GM19023 (cell line): Measurements from ENCODE around the gene SLC45A1.

ENCODE experiments used
- ATAC-seq: cut with Tn5 transposase; IDR thresholded peaks from one replicate; pipeline ENCODE4 v1.9.1; 2021; ENCODE audit warnings: mild to moderate bottlenecking, moderate library complexity; ENCODE audit not compliant: unreplicated experiment

SLC45A1 gene

DNA sequence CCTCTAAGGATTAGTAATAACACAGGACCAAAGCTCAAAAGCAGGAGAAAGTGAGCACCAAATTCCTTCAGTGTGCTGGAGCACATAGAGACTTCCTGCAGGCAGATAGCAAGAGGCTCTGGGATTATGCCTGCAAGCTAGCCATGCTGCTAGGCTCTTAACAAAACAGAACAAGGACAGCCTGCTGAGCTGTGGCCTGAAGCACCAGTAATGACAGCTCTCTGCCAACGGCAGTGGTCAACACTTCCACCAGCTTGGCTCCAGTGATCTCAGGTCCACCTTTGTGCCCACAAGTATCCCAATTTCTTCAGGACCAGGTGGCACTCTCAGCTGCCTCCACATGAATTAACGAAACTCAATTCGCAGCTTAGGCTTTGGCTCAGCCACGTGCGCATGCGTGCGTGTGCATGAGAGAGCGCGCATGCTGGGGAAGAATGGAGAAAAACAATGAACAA, 64.2 kb downstream of the SLC45A1 start:
- ATAC-seq: no peak

DNA sequence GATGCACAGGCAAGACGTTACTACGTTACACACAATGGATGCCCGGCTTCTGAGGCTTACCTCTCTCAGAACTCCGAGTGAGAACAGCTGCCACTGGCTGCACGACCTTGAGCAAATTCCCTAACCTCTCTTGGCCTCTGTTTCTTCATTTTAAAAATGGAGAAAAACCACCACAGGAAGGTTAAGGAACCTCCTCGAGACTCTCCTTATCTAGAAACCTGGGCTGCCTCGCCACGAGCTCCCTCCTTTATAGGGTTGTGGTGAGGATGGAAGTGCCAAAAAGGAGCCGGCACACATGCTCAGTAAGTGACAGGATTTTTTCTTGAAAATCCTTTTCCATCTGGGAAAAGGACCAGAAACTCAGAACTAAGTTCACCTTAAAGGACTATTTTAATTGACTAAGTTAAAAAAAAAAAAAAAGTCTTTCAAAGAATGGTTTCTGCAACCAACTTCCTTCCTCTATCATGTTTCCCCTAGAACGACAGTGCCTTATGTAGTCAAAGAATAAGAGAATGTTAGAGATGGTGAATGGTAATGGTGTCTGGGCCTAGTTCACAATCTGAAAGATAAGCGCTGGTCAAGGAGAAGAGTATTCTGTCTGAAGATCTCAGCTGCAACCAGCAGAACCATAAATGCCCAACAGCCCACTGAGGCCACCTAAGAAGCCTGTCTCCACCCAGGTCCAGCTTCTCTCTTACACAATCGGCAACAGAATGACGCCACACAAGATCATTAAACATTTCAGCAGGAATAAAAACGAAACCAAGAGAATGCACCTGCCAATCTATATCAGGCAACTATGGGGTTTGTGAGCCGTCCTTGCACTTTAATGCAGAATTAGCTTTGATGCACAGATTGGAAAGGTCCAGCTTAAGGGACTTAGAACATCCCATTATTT, 64.9 kb downstream of the SLC45A1 start:
- no peak for ATAC-seq

DNA sequence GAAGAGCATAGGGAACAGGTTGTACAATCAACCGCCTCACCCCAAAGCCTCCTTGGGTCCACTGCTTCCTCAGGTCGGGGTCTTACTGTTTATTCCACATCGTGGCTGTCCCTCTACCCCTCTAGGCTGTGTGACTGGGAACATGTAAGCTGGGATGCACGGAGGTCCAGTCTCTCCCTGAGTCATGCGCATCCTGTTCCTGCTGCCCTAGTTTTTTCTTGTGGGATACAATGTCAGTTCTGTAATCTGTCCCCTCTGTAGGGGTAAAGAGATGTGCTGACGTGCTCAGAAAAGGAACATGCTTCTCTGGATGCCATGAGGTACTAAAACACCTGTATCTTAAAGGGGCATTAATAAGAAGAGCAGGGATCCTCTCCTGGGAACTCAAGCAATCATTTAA, 66.2 kb downstream of the SLC45A1 start:
- no peak for ATAC-seq

DNA sequence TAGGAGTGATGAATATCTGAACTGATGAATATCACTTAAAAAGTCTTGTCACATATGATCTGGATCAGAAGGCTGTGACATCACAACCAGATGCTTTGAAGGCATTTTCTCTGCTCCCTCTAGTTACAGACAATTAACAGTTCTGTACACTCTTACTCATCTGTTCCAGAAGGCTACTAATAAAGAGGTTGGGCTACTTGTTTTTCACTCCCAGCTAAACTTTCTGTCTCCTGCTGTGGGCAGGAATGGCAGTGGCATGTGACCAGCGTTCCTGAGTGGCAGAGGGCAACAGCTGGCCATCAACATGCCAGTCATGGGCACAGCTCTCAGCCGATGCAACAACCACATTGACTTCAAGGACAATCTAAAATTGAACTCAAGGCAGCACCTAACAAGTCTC, 66.7 kb downstream of the SLC45A1 start:
- no peak for ATAC-seq

DNA sequence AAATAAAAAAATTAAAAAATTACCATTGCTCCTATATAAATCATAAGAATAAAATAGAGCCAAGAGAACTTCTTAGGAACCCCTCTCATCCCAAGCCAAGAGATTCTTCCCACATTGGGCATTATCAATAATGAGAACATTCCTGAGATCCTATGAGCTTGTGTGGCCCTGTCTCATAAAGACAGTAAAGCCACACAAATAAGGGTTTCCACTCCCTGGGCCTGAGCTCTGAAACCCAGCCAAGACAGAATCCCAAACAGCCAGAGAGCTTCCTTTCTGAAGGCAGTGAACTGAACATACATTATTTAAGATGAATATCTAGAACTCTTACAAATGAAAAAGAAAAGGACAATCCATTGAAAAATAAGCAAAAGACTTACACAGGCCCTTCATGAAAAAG, 68.3 kb downstream of the SLC45A1 start:
- ATAC-seq: no peak

DNA sequence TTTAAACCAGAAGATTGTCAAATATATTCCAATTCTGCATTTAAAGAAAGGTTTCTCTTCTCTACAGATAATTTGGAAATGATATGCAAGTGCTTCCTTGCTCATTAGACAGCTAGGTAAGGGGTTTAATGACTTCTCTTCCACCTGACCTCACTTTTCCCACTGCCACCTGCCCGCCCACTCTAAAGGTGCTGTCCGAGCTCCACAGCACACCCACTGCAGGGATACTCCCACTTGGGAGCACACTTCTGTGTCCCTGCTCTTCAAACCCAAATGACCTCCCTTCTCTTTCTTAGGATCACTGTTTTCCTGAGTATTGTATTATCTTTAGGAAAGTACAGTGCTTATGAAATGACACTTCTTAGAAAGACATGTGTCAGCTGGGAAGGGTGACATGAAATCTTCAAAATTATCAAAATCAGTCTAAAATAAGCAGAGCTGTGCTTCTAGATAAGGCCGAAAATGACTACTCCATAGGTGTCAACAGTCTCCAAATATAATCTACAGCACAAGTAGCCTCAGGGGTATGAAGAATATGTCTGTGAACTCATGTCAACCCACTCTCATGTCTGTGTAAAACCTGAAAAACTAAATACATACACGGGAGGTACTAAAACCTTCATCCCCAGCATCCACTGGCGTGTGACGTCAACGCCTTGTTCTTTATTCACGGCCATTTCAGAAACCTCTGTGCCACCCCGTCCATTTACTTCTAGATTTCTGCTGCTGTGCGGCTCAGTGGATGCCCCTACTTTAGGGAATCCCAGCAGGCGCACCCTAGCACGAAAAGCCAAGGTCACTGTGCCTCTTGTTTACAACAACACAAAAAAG, 71.0 kb downstream of the SLC45A1 start:
- no peak for ATAC-seq

DNA sequence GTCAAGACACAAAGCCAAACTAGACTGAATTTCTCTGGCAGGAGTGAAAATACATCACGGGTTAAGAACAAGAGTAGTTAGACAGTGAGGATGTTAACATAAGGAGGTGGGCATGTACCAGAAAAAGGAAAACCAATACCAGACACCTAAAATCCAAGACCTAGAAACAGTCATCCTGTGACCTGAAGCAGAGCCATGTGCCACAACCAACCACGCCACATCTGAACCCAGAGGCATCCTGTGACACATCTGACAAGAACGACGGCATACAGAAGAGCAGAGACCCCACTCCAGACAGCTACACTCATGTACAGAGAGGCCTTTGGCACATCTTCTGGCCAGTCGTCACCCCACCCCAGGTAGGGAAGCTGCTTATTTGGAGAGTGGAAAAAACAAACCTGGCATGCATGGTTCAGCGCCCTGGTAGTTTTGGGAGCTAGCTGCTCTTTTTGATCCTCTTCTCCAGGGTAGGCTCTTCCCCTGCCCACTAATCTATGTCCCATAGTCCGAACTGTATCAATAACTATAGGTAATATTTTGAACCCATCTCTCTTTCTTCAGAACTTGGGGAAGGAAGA, 72.1 kb downstream of the SLC45A1 start:
- ATAC-seq: no peak

DNA sequence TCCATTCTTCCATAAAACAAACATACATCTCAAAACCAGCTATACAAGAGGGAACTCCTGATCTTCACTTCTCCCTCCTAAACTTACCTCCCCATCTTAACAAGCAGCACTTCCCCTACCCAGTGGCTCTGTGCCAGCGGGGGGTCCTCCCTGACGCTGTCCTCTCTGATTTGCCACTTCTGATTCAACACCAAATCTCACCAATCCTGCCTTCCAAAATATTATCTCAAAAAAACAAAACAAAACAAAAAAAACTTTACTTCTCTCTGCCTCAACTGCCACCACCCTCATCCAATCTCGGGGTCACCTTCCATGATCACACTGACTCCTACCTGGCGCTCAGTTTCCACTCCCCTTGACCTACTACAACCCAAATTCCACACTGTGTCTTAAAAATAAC, 72.8 kb downstream of the SLC45A1 start:
- ATAC-seq: no peak

DNA sequence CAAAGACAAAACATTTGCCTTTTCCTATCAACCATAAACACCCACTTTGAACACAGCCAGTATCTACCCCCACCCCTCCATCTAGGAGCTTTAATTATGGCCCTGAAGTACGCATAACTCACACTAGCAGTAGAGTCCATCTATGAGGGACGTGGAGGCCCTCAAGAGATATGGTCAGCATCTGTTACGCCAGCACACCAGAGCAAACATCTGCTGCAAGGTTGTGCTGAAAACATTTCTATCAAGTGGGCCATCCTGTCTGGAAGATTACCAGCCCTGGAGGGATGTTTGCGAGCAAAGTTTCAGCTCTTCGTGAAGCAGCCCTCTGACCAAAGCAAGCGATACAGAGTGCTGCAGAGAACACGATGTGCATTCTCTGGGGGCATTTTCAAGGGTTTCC, 74.6 kb downstream of the SLC45A1 start:
- no peak for ATAC-seq
